GM12891 (cell line): ENCODE results near the gene KCNJ10.

Experiments
- PAX5 ChIP-seq: IDR thresholded peaks from 2 replicates; pipeline ENCODE4 v1.6.1; 2011; ENCODE audit warnings: low read length, moderate library complexity, mild to moderate bottlenecking; ENCODE audit not compliant: insufficient read depth, severe bottlenecking
- POLR2A ChIP-seq: IDR thresholded peaks from 2 replicates; pipeline ENCODE4 v1.6.1; 2011; ENCODE audit warnings: low read depth, low read length, control low read depth
- POLR2AphosphoS5 ChIP-seq: IDR thresholded peaks from 2 replicates; pipeline ENCODE4 v1.6.1; 2011; ENCODE audit warnings: low read depth, low read length, control low read depth
- TAF1 ChIP-seq: IDR thresholded peaks from 2 replicates; pipeline ENCODE4 v1.6.1; 2011; ENCODE audit warnings: low read depth, low read length, control low read depth

- TF ChIP-seq POLR2A (no peak), TAF1 (no peak), POLR2AphosphoS5 (no peak), PAX5 (no peak)
Observed at GRCh38 chr1:159964144-159964543, 105.8 kb downstream of the KCNJ10 start.
